DMS53 (cell line): ENCODE measurements around the gene PNLDC1.
"Not testable (repeated sequence)": the region's sequence is repeated elsewhere in the genome, so short reads cannot be mapped to it uniquely, and the experiment has no call there.

Source experiments
- DNase-seq: peaks from one replicate; lab custom pipeline; 2025; lab: John Stamatoyannopoulos, UW

The PNLDC1 gene

GRCh38 chr6:159819932-159820640, 20.0 kb downstream of the PNLDC1 start:
- peak; percentile 69 for DNase-seq

- DNase-seq = no peak
Observed at GRCh38 chr6:159821122-159821521, 21.0 kb downstream of the PNLDC1 start.

GRCh38 chr6:159821726-159822125, 21.6 kb downstream of the PNLDC1 start:
- DNase-seq = no peak

GRCh38 chr6:159823953-159824352, 23.9 kb downstream of the PNLDC1 start:
- DNase-seq = no peak

- DNase-seq = not testable (repeated sequence)
Observed at GRCh38 chr6:159824690-159825089, 24.6 kb downstream of the PNLDC1 start.

GRCh38 chr6:159826004-159826403, 25.9 kb downstream of the PNLDC1 start:
- DNase-seq = no peak

- DNase-seq = peak; percentile 45
Observed at GRCh38 chr6:159826968-159827647, 27.0 kb downstream of the PNLDC1 start.

- DNase-seq = no peak
Observed at GRCh38 chr6:159828074-159828473, 28.0 kb downstream of the PNLDC1 start.

GRCh38 chr6:159829526-159829925, 29.4 kb downstream of the PNLDC1 start:
- DNase-seq = no peak

- DNase-seq = no peak
Observed at GRCh38 chr6:159830501-159831372, 30.7 kb downstream of the PNLDC1 start.

GRCh38 chr6:159831373-159831679, 31.2 kb downstream of the PNLDC1 start:
- peak; percentile 67 for DNase-seq

- no peak for DNase-seq
Observed at GRCh38 chr6:159832946-159833345, 32.9 kb downstream of the PNLDC1 start.

- no peak for DNase-seq
Observed at GRCh38 chr6:159833556-159833955, 33.5 kb downstream of the PNLDC1 start.

- DNase-seq = no peak
Observed at GRCh38 chr6:159833997-159834603, 34.0 kb downstream of the PNLDC1 start.

- DNase-seq = no peak
Observed at GRCh38 chr6:159836718-159837490, 36.8 kb downstream of the PNLDC1 start.

GRCh38 chr6:159837511-159837910, 37.4 kb downstream of the PNLDC1 start:
- DNase-seq = no peak

- DNase-seq = no peak
Observed at GRCh38 chr6:159838020-159838744, 38.1 kb downstream of the PNLDC1 start.

GRCh38 chr6:159842035-159842434, 42.0 kb downstream of the PNLDC1 start:
- peak; percentile 36 for DNase-seq

- DNase-seq = peak; percentile 88
Observed at GRCh38 chr6:159844737-159845645, 44.9 kb downstream of the PNLDC1 start.

GRCh38 chr6:159848552-159848951, 48.5 kb downstream of the PNLDC1 start:
- not testable (repeated sequence) for DNase-seq
